Measurements from ENCODE around the gene APOL2.
"Not testable (repeated sequence)": the region's sequence is repeated elsewhere in the genome, so short reads cannot be mapped to it uniquely, and the experiment has no call there.

Gene APOL2

DNA sequence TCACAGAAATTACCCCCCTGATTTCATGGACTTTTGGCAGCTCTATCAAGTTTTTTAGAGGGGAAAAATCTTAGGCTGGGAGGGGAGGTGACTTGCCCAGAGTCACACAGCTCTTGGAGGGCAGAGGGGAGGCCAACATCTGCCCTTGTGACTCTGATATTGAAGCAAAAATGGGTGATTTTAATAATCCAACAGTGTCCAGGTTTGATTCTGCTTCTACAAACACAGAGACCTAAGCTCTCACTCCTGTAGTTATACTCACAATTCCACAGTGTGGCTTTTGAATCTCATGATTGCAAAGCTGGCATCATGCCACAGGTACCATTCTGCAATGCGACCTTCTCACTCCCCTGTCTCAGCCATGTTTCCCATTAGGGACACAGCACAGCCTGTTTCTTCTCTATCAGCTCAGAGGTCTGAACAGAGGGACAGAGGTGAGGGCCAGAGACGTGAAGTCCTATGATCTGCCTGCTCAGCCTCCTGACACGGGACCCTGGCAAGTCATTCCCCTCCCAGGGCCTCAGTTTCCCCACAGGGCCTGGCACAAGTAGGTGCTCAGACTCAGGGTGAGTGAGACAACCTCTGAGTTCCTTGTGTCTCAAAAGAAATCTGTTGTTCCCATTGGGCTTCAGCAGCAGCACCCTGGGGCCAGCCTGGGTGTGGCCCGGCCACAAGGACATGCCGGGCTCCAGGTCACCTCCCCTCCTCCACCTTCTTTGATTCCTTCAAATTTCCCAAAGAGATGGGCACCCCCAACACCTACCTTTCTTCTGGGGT is 766 bp downstream of the APOL2 start:
- no peak for DNase-seq

DNA sequence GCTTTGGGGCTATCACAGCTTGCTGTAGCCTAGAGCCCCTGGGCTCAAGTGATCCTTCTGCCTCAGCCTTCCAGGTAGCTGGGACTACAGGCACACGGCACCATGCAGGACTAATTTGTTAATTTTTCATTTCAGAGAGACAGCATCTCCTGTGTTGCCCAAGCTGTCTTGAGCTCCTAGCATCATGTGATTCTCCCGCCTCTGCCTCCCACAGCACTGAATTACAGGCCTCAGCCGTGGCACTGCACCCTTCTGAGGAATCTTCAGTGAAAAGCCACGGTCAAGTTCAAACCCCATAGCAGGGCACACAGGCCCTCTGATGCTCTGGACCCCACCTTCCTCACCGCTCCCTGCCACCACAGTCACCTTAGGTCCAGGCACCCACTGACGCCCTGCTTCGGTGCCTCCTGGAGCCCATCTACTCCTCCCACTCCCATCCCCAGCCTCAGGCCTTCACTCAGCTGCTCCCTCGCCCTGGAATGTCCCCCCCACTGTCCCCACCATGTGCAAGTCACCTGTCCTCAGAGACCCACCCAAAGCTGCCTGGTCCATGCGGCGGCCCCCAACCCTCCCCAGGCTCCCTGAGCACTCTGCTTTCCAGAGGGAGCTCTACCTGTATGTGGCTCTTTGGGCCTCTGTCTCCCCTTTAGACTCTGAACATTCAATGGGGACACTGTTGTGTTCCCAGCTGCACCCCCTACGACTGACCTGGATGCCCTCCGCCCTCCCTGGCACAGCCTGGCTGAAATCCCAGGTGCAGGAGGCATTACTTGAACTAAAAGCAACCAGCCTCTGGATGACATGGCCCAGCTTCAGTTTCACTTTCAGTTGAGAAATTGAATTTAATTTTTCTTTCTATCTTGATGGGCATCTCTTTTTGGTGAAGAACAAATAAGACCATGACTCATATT is 1.6 kb downstream of the APOL2 start:
- DNase-seq = peak; percentile 17

GRCh38 chr22:36236388-36237319 is 2.7 kb downstream of the APOL2 start:
- DNase-seq = no peak

GRCh38 chr22:36235585-36235984 is 3.7 kb downstream of the APOL2 start:
- no peak for DNase-seq

GRCh38 chr22:36234919-36235318 is 4.4 kb downstream of the APOL2 start:
- no peak for DNase-seq

GRCh38 chr22:36234213-36234612 is 5.1 kb downstream of the APOL2 start:
- no peak for DNase-seq

DNA sequence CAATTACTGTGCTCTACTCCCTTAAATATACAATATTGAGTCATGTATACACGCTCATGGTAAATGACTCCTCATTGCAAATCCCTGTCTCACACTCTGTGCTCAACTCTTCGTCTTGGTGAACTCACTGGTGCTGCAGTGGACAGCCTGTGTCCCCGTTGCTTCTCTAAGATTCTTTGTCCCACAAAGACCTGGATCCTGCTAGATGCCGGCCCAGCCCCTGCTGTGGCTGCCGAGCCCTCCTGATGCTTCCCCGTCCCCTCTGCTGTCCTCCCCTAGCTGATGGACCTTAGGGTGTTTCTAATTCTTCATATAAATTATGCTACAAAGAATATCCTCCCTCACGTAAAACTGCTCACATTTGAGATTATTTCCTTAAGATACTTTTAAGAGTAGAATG is 5.5 kb downstream of the APOL2 start:
- no peak for DNase-seq

GRCh38 chr22:36232715-36233401 is 6.5 kb downstream of the APOL2 start:
- DNase-seq = no peak

DNA sequence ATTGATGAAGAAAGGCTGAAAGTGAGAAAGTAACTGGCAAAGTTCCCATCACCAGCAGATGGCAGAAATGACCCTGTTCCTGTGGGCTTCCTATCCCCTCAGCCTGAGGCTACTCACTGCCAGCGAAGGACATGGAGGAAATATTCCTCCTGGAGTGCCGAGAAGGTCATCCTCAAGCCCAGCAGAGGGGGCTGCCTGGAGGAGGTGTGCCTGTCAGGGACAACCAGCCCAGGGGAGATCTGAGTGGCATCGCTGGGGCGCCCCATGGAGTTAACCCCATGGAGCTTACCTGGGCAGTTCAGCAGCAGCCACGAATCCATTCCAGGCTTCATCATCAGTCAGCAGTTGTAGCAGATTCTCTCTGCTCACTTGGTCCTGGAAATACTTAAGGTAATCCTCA is 8.3 kb downstream of the APOL2 start:
- DNase-seq = not testable (repeated sequence)

DNA sequence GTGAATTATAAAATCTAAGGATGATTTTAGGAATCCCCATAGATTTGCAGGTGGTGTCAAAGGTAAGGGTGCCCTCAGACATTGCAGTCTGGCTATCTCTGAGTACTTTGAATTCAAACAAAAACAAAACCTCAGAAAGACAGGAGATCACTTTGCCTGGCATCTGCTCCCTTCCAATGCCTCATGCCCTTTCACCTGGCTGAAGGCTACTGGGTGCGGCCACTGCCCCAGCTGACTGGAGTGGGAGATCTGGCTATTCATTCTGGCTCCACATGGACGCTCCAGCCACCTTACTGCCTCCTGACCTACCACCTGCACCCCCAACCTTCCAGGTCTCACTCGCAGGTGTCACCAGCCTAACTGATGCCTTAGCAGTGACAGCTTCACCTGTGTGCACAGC is 9.7 kb downstream of the APOL2 start:
- not testable (repeated sequence) for DNase-seq

DNA sequence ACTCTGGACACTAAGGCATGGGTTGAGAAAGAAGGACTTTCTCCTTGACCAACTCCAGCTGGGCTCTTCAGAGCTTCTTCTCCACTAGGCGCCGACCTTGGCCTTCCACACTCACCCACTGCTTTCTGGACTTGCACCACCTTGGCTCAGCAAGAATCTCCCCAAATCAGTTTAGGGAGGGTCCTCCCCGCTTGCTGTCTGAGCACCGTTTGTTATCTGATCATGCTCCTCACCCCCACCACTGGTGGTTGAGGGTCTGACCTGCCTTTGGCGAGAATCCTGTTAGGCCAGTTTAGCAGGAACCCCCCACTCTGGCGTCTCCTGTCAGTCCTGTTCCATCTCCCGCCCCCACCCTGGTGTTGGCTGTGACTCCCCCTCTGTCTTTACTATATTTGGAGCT is 10.4 kb downstream of the APOL2 start:
- DNase-seq = no peak

DNA sequence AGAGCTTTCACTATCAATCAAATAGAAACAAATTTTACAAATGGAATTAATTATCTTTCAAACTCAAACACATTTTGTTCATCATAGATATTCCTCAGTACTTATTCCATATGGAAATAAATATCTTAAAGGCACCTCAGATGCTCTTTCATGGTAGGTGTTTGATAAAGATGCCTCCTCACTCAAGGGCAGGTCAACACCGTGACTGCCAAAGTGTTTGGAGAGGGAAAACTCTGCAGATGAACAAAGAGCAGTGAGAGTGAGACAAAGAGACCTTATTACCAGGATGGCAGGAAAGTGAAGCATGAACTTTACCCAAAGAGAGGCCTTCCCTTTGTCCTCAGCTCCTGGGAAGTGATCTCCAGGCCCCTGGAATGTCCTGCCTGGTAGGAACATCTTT is 11.0 kb downstream of the APOL2 start:
- not testable (repeated sequence) for DNase-seq

- no peak for DNase-seq
Measured at GRCh38 chr22:36227806-36228205, 11.5 kb downstream of the APOL2 start.

- no peak for DNase-seq
Measured at GRCh38 chr22:36227396-36227795, 11.9 kb downstream of the APOL2 start.

- no peak for DNase-seq
Measured at GRCh38 chr22:36226189-36226588, 13.1 kb downstream of the APOL2 start.

DNA sequence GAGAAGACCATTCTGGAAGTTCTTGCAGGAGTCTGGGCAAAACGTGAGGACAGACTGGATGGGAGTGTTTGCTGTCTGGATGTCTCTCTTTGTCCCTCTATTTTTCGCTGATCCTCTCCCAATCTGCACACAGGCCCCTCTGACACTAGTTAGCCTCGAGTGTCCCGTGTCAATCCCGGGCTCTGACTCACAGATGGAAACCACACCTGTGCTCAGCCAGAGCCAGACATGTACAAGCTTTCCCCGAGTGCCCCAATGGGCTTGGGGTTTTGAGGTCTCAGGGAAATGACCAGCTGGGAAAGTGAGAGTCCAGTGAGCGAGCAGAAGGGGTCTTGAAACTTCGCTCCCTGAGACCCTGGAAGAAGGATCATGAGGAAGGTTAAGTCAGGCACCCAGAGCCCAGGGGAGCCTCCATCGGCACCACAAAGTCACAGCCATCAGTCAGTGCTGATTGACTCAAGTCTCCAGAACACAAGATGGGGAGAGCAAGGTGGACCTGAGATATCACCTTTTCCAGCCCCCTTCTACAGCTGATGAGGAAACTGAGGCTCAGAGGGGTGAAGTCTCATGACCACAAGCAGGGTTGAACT is 13.9 kb downstream of the APOL2 start:
- no peak for DNase-seq

DNA sequence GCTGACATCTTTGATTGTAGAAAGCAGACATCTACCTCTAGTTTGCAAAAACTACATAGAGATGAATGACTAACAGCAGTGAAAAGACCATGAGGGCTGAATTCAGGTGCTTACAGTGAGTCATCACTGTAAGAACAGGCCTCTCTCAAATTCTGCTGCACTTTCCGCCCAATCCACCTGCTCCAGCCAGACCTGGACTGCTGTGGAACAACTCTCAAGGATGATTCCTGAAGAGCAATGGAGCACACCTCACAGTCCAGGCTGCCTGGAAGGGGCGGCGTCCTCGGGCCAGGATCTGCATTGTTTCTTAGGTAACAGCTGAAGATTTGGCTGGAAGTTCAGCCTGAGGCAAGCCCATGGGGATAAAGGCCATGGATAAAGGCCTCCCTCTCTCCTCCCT is 15.1 kb downstream of the APOL2 start:
- no peak for DNase-seq

DNA sequence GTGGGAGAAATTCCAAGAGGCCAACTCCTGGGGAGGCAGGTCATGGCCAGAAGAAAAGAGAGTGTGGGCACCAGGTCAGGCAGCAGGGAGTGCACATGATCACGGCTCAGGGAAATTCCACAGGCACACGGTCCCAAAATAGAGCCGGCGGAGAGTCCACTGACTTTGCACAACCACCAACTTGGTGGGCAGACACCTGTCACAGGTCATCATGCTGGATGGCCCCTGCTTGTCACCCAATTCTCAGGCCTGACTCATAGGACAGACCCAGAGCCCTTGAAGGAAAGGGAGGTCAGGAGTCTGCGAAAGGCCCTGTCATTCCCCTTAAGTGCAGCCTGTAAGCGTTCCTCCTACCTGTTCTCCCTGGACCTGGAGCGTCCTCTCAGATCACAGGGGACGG is 15.8 kb downstream of the APOL2 start:
- no peak for DNase-seq

DNA sequence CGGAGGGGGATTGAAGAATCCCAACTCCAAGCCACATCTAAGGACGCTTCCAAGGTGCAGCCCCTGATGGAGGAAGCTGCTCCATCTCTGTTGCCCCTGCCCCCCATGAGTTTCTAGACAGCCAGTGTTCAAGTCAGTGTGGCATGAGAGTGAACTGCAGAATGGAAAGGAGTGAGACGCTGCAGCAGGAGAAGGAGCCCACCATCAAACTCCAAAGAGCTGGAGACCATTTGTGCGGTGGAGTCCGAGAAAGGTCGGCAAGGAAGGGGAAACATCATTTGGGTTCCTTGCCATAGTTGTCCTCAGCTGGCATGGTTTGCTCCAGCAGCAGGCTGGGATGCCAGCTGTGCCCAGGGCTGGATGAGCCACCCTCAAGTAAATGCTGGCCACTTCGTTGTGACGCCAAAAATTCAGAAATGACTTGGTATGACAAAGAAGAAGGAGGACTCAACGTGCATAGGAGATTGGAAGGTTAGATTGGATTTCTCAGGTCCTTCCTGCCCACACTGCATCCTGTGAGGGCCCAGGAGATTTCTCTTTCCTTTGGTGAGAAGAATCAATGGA is 16.4 kb downstream of the APOL2 start:
- DNase-seq = no peak

DNA sequence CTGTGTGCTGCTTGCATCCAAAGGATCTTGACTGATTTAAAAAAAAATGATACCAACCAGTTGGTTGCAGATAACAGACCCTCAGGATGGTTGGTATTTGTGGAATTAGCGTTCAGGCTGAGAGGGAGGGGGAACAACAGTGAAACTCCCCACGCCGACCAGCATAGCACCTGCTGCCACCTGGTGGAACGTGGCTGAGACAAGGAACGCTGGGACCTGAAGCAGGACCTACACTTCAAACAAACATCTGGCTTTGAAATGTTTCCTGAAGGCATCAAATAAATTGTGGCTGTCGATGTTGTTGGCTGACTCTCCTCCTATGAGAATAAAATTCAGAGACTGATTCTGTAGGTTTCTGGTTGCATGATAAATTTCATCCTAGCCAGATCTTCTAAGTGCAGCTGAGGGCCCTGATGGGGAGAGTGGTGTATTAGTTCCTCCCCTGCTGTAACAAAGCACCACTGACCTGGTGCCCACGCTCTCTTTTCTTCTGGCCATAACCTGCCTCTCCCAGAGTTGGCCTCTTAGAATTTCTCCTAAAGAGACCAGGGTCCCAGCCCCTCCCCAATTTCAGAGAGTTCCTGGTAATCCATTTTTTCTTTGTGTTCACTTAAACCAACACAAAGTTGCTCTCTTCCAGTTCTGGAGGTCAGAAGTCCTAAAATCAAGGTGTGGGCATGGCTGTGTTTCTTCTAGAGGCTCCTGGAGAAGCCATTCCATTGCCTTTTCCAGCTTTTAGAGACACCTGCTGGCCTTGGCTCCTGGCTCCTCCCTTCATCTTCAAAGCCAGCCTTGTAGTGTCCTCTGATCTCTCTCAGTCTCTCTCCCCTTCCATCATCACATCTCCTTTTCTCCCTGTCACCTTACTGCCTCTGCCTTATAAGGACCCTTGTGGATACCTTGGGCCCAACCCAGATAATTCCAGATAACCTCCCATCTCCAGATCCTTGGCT is 17.3 kb downstream of the APOL2 start:
- peak; percentile 21 for DNase-seq

Measured in stimulated activated naive CD4-positive, alpha-beta T cell treated with Interleukin-2 at 50 U/mL for 16 hours (primary cell).